ENCODE results near the gene DIP2C. TPM values are rescaled to one million over a fixed set of nuclear protein-coding genes. Genes with fewer than 3 reads are reported as not detected.

DIP2C gene
- total and polyA plus RNA-seq, 2 donors (not counting 1 experiment from before 2014, with no cell fraction given) = 1.3 to 1.9 TPM

- Mint-ChIP-seq H3K4me3 (no peak overlapping the region), H3K9me3 (ENCODE audit: insufficient read depth) (no peaks in the 10 kb centered on the region), H3K27ac (no peak overlapping the region), H3K4me1 (no peaks in the 10 kb centered on the region), H3K27me3 (peaks cover 9% of the 10 kb centered on the region)
- POLR2A ChIA-PET = no interaction called here
- intact Hi-C loops (cut with micrococcal nuclease) = no loop called here
- TF ChIP-seq EZH2 (IDR thresholded peaks at IDR 0.05; ENCODE audit: borderline replicate concordance, insufficient read depth, low read depth, low read length, poor library complexity, severe bottlenecking) (no peak), CTCF (IDR thresholded peaks at IDR 0.05) (no peak)
- Histone ChIP-seq H3K4me1 (ENCODE audit: control insufficient read depth in 2 of 2, insufficient read depth in 2 of 2, low read length in 2 of 2) (no peaks in the 10 kb centered on the region), H4K20me1 (ENCODE audit: control insufficient read depth, insufficient read depth, low read length, poor library complexity, severe bottlenecking) (no peaks in the 10 kb centered on the region), H2AFZ (ENCODE audit: insufficient read depth, low read depth, low read length, poor library complexity, severe bottlenecking) (no peak overlapping the region), H3K27me3 (replicated peaks in 1 of 4; ENCODE audit: control extremely low read depth in 1 of 4, control insufficient read depth in 3 of 4, insufficient read depth in 4 of 4, low read length in 3 of 4) (no peaks in the 10 kb centered on the region), H3K4me2 (replicated peaks; ENCODE audit: low read depth, low read length, poor library complexity, severe bottlenecking) (no peak overlapping the region), H3K9ac (ENCODE audit: low read length) (no peak overlapping the region), H3K36me3 (replicated peaks in 1 of 2; ENCODE audit: control extremely low read depth in 1 of 2, control insufficient read depth in 1 of 2, extremely low read depth in 1 of 2, insufficient read depth in 2 of 2, low read length in 1 of 2) (no peaks in the 10 kb centered on the region), H3K27ac (ENCODE audit: low read length in 2 of 2) (no peak overlapping the region), H3K9me3 (ENCODE audit: control extremely low read depth in 1 of 3, control insufficient read depth in 2 of 3, insufficient read depth in 1 of 3, low read length in 2 of 3) (peaks cover 0 to under 1% (median 0%) of the 10 kb centered on the region in 3 donors), H3K4me3 (ENCODE audit: control extremely low read depth in 1 of 5, extremely low read depth in 1 of 5, insufficient read depth in 1 of 5, low read depth in 2 of 5, low read length in 4 of 5) (no peak overlapping the region), H3K79me2 (ENCODE audit: control insufficient read depth, insufficient read depth, low read length) (no peaks in the 10 kb centered on the region)
- ATAC-seq (ENCODE audit: low read depth) (no peak), DNase-seq (no peak)
- WGBS (ENCODE audit: insufficient coverage) = 100% methylated on average over 1 of the region's 3 CpGs
- CTCF ChIA-PET = no interaction called here
Measured at GRCh38 chr10:676178-676577, 13.3 kb downstream of the DIP2C start.

DNA sequence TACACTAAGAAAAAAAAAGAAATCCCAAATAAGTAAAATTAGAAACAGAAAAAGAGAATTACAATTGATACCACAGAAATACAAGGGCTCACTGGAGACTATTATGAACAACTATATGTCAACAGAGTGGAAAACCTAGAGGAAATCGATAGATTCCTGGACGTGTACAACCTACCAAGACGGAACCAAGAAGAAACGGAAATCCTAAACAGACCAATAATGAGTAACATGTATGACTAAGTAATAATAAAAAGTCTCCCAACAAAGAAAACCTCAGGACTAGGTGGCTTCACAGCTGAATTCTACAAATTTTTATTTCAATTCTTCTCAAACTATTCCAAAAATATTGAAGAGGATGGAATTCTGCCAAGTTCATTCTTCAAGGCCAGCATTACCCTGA, 13.9 kb downstream of the DIP2C start:
- no peak for DNase-seq
- Histone ChIP-seq H3K4me1 (ENCODE audit: control insufficient read depth in 2 of 2, insufficient read depth in 2 of 2, low read length in 2 of 2) (no peaks in the 10 kb centered on the region), H4K20me1 (ENCODE audit: control insufficient read depth, insufficient read depth, low read length, poor library complexity, severe bottlenecking) (no peaks in the 10 kb centered on the region), H3K36me3 (replicated peaks in 1 of 2; ENCODE audit: control extremely low read depth in 1 of 2, control insufficient read depth in 1 of 2, extremely low read depth in 1 of 2, insufficient read depth in 2 of 2, low read length in 1 of 2) (no peaks in the 10 kb centered on the region), H3K9me3 (ENCODE audit: control extremely low read depth in 1 of 3, control insufficient read depth in 2 of 3, insufficient read depth in 1 of 3, low read length in 2 of 3) (peaks cover 0 to 5% (median 0%) of the 10 kb centered on the region in 3 donors), H3K4me2 (replicated peaks; ENCODE audit: low read depth, low read length, poor library complexity, severe bottlenecking) (no peak overlapping the region), H3K27me3 (replicated peaks in 1 of 4; ENCODE audit: control extremely low read depth in 1 of 4, control insufficient read depth in 3 of 4, insufficient read depth in 4 of 4, low read length in 3 of 4) (no peaks in the 10 kb centered on the region), H3K4me3 (ENCODE audit: control extremely low read depth in 1 of 5, extremely low read depth in 1 of 5, insufficient read depth in 1 of 5, low read depth in 2 of 5, low read length in 4 of 5) (no peak overlapping the region), H2AFZ (ENCODE audit: insufficient read depth, low read depth, low read length, poor library complexity, severe bottlenecking) (no peak overlapping the region), H3K9ac (ENCODE audit: low read length) (no peak overlapping the region), H3K27ac (ENCODE audit: low read length in 2 of 2) (no peak overlapping the region), H3K79me2 (ENCODE audit: control insufficient read depth, insufficient read depth, low read length) (no peaks in the 10 kb centered on the region)
- intact Hi-C loops (cut with micrococcal nuclease) = no loop called here
- no peak overlapping the region for H3K4me3 Mint-ChIP-seq
- CTCF ChIA-PET = no interaction called here
- H3K27ac Mint-ChIP-seq = no peak overlapping the region
- no peaks in the 10 kb centered on the region for H3K9me3 Mint-ChIP-seq (ENCODE audit: insufficient read depth)
- WGBS (ENCODE audit: insufficient coverage) = no CpG with 5 or more reads among the region's 4 CpGs
- H3K27me3 Mint-ChIP-seq = peaks cover 9% of the 10 kb centered on the region
- TF ChIP-seq EZH2 (IDR thresholded peaks at IDR 0.05; ENCODE audit: borderline replicate concordance, insufficient read depth, low read depth, low read length, poor library complexity, severe bottlenecking) = no peak
- TF ChIP-seq CTCF (IDR thresholded peaks at IDR 0.05) = no peak
- POLR2A ChIA-PET = no interaction called here
- no peaks in the 10 kb centered on the region for H3K4me1 Mint-ChIP-seq
- ATAC-seq (ENCODE audit: low read depth) = no peak
